Tibial nerve (tissue), 4 donors: ENCODE measurements around the gene CHL1.

Source experiments
- CTCF ChIP-seq, 5 experiments: fragments of 200-600 bp in 3 of 5; fragments of 450-650 bp in 2 of 5; sonication (generic) in 3 of 5; IDR thresholded peaks; one replicate each; pipeline ENCODE4 v1.5.1; 2016 to 2019; ENCODE audit warnings: antibody characterized with exemption in 5 of 5, mild to moderate bottlenecking in 3 of 5, moderate library complexity in 2 of 5
- EP300 ChIP-seq, 2 donors: sonication (generic); formaldehyde crosslinking; IDR thresholded peaks; one replicate each; pipeline ENCODE4 v1.6.1; 2017; ENCODE audit warnings: antibody characterized with exemption in 2 of 2, mild to moderate bottlenecking in 1 of 2
- POLR2A ChIP-seq, 2 donors: fragments of 450-650 bp; IDR thresholded peaks; one replicate each; pipeline ENCODE4 v1.6.1; 2017; ENCODE audit warnings: antibody characterized with exemption in 2 of 2, mild to moderate bottlenecking in 2 of 2, moderate library complexity in 2 of 2

- no peak for TF ChIP-seq CTCF (IDR thresholded peaks at IDR 0.05)
- no peak for TF ChIP-seq POLR2A (IDR thresholded peaks at IDR 0.05)
- no peak for TF ChIP-seq EP300 (IDR thresholded peaks at IDR 0.05)
Observed at GRCh38 chr3:352599-352998, 156.0 kb downstream of the CHL1 start.
